ENCODE results near the gene ERLIN1. TPM values are rescaled to one million over a fixed set of nuclear protein-coding genes. Genes with fewer than 3 reads are reported as not detected.
"Not testable (repeated sequence)": the region's sequence is repeated elsewhere in the genome, so short reads cannot be mapped to it uniquely, and the experiment has no call there.

ERLIN1 gene
- total RNA-seq, 1 donor from 2014 or later, result 35.7 TPM

DNA sequence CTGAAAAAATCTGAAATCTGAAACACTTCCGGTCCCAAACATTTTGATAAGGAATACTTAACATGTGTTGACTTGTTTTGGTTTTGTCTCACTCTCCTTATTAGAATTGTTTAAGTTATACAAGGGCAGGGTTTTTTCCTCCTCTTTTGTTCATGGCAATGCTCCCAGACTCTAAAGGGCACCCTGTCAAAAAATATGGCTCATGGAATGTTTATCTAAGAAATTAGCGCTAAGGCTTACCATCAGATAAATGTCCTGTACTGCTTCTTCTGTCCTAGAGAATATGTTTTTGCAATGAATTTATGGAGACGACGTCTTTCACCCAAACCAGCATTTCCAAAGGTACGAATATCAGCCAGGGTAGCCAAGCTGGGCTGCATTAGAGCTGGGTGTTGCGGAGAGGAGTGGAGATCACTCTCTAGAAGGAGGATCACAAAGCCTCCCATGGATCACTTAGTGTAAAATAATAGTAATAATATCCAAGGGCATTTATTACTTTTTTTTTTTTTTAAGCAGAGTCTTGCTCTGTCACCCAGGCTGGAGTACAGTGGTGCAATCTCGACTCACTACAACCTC, 46.8 kb downstream of the ERLIN1 start:
- no peak for DNase-seq (ENCODE audit: extremely low read depth, low read depth, low spot score)

DNA sequence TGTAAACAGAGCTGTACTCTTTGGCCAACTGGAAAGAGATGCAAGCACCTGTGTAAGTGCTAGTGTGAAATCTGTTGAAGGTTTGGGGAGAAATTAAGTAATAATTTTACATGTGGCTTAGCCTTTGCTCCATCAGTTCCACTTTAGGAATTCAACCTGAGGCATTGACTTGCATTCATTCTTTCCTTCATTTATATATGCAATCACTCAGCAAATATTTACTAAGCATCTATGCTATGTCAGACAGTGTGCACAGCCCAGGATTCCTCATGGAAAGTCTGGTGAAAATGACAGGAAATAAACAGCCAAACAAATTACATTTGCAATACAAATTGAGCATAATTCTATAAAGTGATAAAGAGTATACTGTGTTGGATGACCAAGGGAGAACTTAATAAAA, 50.3 kb downstream of the ERLIN1 start:
- no peak for DNase-seq (ENCODE audit: extremely low read depth, low read depth, low spot score)

DNA sequence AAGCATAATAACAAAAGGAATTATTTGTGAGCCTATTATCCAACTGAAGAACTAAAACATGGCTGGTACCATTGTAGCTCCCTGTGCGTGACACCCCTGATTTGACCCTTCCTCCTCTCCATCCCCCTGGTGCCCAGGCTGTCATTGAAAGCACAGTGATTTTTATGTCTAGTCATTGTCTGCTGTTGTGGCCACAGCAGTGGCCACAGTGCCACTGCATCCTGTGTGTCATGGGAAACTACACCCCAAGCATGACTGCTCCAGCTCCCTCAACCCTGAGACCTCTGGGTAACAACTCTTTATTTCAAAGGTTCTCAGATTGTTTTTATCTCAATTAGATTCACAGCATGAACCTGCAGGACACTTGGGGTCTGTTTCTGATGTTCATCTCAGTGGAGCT, 52.0 kb downstream of the ERLIN1 start:
- DNase-seq (ENCODE audit: extremely low read depth, low read depth, low spot score), result no peak

DNA sequence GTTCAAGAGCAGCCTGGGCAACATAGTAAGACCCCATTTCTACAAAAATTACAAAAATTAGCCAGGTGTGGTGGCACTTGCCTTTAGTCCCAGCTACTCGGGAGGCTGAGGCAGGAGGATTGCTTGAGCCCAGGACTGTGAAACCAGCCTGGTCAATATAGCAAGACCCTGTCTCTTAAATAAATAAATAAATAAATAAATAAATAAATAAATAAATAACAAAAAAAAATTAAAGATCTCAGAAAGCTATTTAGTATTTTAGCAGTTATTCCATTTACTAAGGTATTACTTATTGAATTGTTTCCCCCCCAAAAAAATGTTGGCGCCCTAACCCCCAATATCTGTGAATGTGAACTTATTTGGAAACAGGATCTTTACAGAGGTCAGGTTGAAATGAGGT, 53.4 kb downstream of the ERLIN1 start:
- DNase-seq (ENCODE audit: extremely low read depth, low read depth, low spot score), result no peak

DNA sequence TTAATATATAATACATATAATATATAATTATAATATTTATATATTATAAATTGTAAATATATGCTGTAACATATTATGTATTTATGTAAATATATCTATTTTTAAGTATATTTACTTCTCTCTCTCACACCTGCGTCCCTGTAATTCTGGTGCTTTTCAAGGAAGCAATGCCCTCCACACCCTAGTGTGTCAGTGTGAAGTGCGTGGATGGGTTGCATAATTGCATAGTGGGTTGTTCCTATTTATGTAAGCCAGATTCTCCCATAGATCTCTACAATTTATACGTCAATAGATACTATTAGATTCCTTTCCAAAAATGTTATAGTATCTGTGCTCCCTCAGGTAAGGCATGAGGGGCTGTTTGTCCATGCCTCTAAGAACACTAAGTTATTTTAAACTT, 54.3 kb downstream of the ERLIN1 start:
- DNase-seq (ENCODE audit: extremely low read depth, low read depth, low spot score), result no peak

DNA sequence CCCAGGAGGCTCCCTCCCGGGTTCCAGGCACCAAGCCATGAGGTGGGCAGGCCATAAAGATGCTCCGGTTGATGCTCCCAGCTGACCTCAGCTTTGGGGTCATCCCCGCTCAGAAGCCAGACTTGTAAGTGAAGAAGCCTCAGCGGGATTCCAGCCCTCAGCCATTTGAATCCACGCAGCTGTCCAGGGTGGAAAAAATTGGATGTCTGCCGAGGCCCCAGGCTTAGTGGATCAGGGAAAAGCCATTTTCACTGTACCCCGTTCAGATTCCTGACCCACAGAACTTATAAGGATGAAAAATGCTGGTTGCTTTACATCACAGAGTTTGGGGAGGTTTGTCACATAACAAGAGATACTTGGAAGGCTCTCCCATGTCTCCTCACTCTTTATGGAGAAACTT, 55.0 kb downstream of the ERLIN1 start:
- no peak for DNase-seq (ENCODE audit: extremely low read depth, low read depth, low spot score)

DNA sequence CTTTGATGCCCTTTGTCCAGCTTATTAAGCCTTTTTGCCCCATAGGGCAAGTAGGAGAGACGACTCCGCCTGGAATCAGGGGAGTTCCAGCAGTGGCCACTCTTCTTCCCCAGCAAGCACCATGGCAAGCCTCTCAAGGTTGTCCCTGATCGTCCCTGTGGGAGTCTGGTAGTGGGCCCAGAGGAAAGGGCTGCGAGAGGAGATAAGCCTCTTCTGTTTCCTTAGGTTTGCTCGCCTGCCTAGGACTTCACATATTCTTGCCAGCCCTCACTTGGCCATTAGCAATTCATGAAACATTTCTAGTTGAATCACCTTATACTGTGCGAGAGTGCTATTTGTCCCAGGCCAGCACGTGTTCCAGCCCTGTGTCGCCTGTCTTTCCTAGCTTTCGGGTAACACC, 56.4 kb downstream of the ERLIN1 start:
- no peak for DNase-seq (ENCODE audit: extremely low read depth, low read depth, low spot score)

DNA sequence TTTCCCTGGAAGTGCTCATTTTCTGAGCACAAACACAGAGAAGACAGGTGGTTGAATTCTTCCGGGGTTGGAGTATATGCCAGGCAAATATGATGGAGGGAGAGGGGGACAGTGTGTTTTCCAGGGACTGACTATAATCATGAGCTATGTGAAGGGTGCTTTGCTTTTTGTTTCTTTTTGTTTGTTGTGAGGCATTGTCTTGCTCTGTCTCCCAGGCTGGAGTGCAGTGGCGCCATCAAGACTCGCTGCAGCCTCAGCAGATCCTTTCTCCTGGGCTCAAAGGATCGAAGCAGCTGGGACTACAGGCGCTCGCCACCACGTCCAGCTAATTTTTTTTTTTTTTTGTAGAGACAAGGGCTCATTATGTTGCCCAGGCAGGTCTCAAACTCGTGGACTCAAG, 56.9 kb downstream of the ERLIN1 start:
- DNase-seq (ENCODE audit: extremely low read depth, low read depth, low spot score), result no peak

DNA sequence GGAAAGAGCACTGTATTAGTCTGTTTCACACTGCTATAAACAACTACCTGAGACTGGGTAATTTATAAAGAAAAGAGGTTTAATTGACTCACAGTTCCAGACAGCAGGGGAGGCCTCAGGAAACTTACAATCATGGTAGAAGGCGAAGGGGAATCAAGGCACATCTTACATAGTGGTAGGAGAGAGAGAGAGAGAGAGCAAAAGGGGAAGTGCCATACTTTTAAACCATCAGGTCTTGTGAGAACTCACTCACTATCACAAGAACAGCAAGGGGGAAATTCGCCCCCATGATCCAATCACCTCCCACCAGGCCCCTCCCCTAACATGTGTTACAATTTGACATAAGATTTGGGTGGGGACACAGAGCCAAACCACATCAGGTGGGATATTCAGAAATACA, 60.5 kb downstream of the ERLIN1 start:
- DNase-seq (ENCODE audit: extremely low read depth, low read depth, low spot score), result not testable (repeated sequence)

DNA sequence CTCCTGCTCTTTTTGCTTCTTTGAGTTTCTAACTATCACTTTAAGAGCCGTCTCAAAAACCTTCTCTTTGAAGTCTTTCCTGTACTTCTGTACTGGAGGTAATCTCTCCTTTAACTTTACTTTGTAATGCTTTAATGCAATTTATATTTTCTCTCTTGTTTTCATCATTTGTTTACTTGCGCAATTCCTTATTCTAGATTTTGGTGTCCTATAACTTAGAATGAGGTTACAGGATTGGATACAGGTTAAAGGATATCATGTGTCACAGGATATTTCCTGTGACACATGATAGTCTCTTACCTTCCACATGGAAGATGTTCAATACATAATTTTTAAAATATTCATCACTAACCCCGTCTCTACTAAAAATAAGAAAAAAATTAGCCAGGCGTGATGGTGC, 61.7 kb downstream of the ERLIN1 start:
- DNase-seq (ENCODE audit: extremely low read depth, low read depth, low spot score), result no peak

DNA sequence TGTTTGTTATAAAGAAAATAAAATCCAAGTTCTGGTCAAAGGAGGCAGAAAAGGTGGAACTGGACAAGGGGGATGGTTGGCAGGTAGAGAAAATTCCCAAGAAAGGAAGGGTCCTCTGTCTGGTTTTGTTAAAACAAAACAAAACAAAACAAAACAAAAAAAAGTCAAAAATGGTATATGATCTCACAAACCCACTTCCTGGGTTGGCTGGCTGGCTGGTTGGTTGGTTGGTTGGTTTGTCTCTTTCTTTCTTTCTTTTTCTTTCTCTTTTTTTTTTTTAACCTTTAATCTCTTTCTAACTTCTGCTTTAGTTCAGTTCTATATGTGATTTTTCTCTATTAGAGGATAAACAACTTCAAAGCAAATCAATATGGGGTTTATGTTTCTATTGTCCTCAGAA, 63.0 kb downstream of the ERLIN1 start:
- DNase-seq (ENCODE audit: extremely low read depth, low read depth, low spot score), result no peak

DNA sequence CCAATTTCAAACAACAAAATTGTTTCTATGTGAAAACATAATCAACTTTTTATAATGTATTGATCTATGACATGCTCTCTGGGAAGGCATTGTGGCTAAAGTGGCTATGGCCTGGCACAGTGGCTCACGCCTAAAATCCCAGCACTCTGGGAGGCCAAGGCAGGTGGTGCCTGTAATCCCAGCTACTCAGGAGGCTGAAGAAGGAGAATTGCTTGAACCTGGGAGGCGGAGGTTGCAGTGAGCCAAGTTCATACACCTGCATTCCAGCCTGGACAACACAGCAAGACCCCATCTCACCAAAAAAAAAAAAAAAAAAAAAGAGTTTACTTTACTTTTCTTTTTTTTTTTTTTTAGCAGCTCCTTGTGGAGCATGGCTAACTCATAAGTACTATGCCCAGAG, 65.3 kb downstream of the ERLIN1 start:
- DNase-seq (ENCODE audit: extremely low read depth, low read depth, low spot score), result no peak

DNA sequence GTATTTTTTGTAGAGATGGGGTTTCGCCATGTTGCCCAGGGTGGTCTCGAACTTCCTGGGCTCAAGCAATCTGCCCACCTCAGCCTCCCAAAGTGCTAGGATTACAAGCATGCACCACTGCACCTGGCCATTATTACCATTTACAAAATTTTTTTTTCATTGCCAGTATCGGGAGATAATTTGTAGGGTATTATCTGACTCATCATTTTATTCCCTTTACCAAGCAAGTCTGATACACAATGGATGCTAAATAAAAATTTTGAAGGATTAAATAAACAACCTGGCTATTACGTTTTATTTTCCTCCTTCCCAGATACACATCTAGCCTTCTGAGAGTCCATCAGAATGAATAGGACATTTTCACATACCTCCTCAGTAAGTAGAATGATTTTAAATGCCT, 66.1 kb downstream of the ERLIN1 start:
- no peak for DNase-seq (ENCODE audit: extremely low read depth, low read depth, low spot score)

DNA sequence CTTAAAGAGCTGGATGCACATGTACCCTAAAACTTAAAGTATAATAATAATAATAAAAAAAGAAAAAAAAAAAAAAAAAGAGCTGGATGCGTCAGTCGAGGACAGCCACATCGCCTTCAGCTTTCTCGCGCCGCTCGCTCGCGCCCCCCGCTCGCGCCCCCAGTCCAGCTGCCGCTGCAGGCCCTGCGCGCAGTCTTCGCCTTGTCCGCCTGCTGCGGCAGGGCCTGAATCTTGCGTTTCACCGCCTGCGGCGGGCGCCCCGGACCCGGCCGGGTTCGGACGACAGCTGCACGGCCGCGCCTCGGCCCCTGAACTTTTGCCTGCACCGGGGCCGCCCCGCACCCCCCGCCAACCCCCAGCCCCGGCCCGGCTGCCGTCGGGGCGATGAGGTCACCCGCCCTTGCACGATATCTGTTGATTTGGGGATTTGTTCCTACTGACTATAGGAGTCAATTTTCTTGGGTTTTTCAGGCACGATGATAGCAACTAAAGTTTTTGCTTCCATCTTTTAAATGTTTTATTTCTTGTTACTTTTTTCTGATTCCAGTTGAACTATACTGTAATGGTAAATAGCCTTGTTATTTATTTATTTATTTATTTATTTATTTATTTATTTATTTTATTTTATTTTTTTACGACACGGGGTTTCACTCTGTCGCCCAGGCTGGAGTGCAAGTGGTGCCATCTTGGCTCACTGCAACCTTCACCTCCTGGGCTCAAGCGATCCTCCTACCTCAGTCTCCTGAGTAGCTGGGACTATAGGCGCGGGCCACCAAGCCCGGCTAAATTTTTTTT, 70.7 kb downstream of the ERLIN1 start:
- no peak for DNase-seq (ENCODE audit: extremely low read depth, low read depth, low spot score)

DNA sequence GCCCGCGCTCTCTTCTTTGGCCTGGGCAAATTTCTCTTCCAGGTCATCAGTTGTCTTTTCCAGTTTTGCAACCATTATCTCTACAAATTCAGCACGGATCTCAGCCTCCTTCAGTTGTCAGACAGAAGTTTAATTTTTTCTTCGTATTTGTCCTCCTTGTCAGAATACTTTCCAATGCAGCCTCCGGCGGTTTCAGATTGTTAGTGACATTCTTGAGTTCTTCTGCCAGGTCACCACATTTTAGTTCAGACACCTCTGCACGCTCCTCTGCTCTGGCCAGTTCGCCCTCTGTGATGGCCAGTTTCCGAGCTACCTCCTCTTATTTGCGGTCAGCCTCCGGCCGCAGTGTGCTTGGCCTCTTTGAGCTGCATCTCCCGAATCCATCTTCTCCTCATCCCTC, 71.4 kb downstream of the ERLIN1 start:
- no peak for DNase-seq (ENCODE audit: extremely low read depth, low read depth, low spot score)

DNA sequence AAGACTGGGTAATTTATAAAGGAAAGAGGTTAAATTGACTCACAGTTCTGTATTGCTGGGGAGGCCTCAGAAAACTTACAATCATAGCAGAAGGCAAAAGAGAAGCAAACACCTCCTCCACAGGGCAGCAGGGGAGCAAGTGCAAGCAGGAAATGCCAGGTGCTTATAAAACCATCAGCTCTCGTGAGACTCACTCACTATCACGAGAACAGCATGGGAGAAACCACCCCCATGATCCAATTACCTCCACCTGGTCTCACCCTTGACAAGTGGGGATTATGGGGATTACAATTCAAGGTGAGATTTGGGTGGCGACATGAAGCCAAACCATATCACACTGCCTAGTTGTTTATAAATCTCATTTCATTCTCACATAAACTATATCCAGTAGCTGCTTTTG, 76.2 kb downstream of the ERLIN1 start:
- no peak for DNase-seq (ENCODE audit: extremely low read depth, low read depth, low spot score)

DNA sequence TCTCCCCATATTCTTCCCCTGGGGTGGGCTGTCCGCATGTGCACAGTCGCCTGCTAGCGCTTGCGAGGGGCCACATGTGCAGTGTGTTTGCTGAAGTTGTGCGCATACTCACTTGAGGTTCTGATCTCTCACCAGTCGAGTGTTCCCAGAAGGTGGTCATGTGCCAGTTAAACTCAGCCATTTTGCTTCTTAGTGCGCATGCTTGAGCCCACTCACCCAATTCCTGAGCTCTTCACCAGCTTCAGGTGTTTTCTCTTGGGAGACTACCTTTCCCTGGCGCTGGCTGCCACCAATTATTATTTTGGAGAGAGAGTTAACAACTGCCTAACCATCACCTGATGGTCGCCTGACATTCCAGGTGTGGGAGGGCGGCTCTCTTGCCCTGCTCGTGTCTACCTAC, 79.0 kb downstream of the ERLIN1 start:
- no peak for DNase-seq (ENCODE audit: extremely low read depth, low read depth, low spot score)

DNA sequence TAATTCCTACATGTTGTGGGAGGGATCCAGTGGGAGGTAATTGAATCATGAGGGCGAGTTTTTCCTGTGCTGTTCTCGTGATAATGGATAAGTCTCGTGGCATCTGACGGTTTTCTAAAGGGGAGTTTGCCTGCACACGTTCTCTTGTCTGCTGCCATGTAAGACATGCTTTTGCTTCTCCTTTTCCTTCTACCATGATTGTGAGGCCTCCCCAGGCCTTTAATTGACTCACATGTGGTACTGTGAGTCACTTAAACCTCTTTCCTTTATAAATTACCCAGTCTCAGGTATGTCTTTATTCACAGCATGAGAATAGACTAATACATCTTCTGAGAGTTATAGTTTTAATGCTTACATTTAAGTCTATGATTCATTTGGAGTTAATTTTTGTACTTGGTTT, 81.5 kb downstream of the ERLIN1 start:
- DNase-seq (ENCODE audit: extremely low read depth, low read depth, low spot score), result no peak

DNA sequence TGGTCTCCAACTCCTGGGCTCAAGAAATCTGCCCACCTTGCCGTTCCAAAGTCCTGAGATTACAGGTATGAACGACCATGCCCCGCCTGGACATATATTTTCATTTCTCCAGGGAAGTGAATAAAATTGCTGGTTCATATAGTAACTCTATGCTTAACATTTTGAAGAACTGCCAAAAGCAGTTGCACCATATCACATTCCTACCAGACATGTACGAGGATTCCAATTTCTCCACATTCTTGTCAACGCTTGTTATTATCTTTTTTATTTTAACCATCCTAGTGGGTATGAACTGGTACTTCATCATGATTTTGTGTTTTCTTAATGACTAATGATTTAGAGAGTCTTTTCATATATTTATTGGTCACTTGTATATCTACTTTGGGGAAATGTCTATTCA, 82.2 kb downstream of the ERLIN1 start:
- DNase-seq (ENCODE audit: extremely low read depth, low read depth, low spot score), result no peak

DNA sequence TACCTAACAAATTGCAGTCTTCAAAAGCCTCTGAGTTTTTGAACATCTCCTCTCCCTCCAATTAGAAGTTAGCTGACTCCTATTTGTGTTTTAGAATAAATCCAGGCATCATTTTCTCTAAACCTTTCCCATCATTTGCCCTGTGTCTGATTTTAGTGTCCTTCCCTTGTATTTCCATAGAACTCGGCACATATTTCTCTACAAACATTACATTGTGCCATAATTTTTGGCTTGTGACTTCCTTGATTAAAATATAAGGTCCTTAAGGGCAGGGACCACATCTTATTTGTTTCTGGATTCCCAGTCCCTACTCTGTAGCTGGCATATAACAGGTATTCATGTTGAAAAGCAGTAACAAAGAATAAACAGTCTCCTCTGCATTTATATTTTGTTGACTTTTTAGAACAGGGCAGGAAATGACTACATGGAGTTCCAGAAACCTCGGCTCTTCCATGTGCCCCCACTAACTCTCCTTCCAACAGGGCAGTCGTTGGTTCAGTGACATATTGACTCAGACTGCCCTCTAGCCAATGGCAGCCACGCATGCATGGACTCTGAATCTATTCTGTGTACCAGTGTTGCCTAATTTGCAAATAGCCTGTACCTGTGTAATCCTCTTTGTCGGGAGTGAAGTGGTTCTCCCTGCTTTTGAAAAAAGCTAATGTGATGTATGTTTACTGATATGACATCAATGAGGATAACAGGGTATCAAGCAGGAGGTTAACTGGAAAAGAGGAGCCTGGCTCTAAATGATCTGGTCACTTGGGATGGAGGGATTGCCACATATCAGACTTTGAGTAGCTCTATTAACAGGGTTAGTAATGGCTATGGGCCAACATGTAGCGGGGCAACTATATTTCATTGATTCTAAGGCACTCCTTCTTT, 84.4 kb downstream of the ERLIN1 start:
- no peak for DNase-seq (ENCODE audit: extremely low read depth, low read depth, low spot score)

DNA sequence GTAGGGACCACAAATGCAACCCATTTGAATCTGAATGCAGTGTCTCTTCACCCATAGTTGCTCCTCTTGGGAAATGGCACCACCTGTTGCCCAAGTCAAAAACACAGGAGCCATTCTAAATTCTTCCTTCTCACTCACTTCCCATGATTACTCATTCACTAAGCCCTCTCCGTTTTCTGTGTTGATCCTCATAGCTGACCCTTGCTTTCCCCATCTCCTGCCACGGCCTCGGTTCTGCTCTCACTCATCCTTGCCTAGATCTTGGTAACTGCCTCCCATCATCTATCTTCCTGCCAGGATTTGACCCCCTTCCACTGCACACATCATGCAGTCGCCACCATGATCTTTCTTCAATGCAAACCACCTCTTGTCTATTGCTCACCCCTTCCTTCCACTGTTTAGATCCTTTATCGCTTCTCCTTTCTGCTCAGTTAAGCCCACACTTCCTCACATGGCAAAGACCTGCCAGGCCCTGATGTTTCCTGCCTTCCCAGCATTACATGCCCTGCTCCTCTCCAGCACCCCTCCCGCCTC, 85.1 kb downstream of the ERLIN1 start:
- DNase-seq (ENCODE audit: extremely low read depth, low read depth, low spot score), result no peak

All from glomerular endothelial cell (primary cell).